GM12873 (cell line): ENCODE results near the gene CACNG3.

ENCODE experiments used
- TF ChIP-seq, protein P1 (sequence below): IDR thresholded peaks from 2 replicates; pipeline ENCODE4 v1.5.1; 2012; ENCODE audit warnings: low read depth, mild to moderate bottlenecking, moderate library complexity, low read length, control low read depth; ENCODE audit not compliant: insufficient read depth; ENCODE audit errors: missing control alignments

Gene CACNG3

GRCh38 chr16:24221219-24221618 is 34.9 kb upstream of the CACNG3 start:
- TF ChIP-seq, protein P1, sequence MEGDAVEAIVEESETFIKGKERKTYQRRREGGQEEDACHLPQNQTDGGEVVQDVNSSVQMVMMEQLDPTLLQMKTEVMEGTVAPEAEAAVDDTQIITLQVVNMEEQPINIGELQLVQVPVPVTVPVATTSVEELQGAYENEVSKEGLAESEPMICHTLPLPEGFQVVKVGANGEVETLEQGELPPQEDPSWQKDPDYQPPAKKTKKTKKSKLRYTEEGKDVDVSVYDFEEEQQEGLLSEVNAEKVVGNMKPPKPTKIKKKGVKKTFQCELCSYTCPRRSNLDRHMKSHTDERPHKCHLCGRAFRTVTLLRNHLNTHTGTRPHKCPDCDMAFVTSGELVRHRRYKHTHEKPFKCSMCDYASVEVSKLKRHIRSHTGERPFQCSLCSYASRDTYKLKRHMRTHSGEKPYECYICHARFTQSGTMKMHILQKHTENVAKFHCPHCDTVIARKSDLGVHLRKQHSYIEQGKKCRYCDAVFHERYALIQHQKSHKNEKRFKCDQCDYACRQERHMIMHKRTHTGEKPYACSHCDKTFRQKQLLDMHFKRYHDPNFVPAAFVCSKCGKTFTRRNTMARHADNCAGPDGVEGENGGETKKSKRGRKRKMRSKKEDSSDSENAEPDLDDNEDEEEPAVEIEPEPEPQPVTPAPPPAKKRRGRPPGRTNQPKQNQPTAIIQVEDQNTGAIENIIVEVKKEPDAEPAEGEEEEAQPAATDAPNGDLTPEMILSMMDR: no peak

DNA sequence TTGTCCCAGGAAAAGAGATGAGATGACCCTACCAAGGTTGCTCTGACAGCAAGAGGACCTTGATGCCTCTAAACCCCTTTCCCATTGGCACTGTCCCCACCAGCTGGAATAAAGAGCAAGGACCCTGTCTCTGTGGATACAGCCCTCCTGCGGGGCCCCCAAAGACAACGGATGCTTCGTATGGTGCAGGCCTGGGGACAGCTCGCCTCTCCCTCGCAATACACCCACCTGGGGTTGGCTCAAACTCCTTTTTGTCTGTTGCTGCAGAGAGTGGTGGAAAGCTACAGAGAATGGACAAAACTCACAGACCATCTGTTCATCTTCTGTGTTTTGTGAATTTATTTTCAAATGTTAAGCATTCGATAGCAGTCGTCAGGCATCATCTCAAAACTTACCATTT is 27.6 kb upstream of the CACNG3 start:
- TF ChIP-seq, protein P1: no peak

DNA sequence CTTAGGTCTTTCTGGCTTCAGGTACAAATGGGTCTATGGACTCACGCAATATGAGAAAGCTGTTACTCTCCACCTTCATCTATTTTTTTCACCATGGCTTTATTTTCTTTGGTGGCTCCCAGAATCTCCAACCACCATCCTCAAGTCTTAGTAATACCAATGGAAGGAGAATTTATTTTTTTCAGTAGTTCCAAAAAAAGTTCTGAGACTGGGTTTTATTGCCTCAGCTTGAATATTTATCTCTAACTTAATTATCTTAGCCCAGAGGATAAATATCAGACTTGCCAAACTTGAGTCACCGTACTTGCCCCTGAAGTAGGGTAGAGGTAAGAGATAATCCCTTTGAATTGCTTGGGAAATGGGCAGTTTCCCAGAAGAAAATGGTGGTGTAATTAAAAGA is 23.2 kb upstream of the CACNG3 start:
- TF ChIP-seq, protein P1: no peak

DNA sequence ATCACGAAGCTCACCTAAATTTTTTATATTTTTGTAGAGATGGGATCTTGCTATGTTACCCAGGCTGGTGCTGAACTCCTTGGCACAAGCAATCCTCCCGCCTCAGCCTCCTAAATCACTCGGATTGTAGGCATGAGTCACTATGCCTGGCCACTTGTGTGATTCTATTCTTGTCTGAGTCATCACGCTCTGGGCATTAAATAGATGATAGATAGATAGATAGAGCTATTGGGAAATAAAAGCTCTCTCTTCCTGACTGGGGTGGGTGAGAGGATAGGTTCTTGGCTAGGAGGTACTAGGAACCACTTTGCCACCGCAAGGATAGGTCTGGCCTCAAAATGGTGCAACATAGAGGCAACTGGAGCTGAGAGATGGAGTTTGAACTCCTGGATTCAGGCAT is 21.4 kb upstream of the CACNG3 start:
- TF ChIP-seq, protein P1: no peak

- TF ChIP-seq, protein P1: no peak
Measured at GRCh38 chr16:24235806-24236205, 20.3 kb upstream of the CACNG3 start.

GRCh38 chr16:24246911-24247607 is 9.1 kb upstream of the CACNG3 start:
- TF ChIP-seq, protein P1: no peak

GRCh38 chr16:24253192-24253591 is 2.9 kb upstream of the CACNG3 start:
- TF ChIP-seq, protein P1: peak; percentile 84
